ENCODE results near the gene MBD5.

The MBD5 gene

GRCh38 chr2:148533004-148533403 lies 512.1 kb downstream of the MBD5 start:
- no peak overlapping the region for H3K4me3 ChIP-seq (ENCODE audit: low read depth, low read length)
- in situ Hi-C loops (cut with HindIII; ENCODE audit: low sequenced_read_pairs), result no loop called here
- no peak for DNase-seq (ENCODE audit: low read depth)
- no peak for TF ChIP-seq CTCF (IDR thresholded peaks at IDR 0.05; ENCODE audit: low read depth, low read length, missing control alignments)

DNA sequence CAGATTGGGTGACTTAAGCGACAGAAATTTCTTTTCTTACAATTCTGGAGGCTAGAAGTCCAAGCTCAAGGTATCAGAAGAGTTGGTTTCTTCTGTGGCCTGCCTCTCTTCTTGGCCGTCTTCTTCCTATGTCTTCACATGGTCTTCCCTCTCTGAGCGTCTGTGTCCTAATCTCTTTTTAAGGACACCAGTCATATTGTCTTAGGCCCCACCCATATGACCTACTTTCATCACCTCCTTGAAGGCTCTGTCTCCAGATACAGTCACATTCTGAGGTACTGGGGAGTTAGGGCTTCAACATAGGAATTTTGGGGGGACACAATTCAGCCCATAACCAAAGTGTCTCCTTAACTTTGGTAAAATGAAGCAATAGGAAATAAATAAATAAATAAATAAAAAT lies 512.8 kb downstream of the MBD5 start:
- DNase-seq (ENCODE audit: low read depth), result no peak
- no peak overlapping the region for H3K4me3 ChIP-seq (ENCODE audit: low read depth, low read length)
- TF ChIP-seq CTCF (IDR thresholded peaks at IDR 0.05; ENCODE audit: low read depth, low read length, missing control alignments), result no peak
- in situ Hi-C loops (cut with HindIII; ENCODE audit: low sequenced_read_pairs), result no loop called here

DNA sequence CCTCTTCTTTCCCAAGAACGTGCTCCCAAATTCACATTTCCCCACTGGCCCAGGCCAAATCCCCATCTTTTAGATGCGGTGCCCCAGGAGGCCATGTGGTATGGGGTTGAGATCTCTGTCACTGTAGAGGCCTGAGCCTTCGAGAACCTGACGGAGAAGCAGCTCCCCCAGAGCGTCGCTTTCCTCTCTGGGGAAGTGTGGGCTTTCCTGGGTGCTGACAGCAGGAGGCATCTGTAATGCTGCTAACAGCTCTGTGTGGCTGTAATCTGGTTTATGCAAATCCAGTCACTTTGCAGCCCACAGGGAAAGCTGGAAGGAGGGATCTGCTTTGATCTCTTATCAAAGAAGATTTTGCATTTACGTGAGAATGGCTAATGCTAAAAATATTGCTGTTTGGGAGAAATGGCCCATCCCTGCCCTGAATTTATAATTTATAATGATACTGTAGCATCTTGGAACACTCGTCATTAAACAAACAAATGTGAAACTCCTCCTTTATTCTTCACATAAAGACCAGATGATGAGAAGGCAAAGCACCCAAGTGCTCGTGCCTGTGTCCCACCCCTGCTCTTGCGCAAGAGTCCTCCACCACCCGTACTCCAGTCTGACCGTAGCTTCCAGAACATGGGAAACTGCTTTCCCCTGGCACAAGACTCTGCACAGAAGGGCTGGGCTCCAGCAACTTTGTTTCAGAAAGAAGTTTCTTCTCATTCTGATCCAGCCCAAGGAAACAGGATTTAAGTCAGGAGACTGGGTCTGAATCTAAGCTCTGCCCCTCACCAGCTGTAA lies 513.7 kb downstream of the MBD5 start:
- TF ChIP-seq CTCF (IDR thresholded peaks at IDR 0.05; ENCODE audit: low read depth, low read length, missing control alignments), result no peak
- no peak overlapping the region for H3K4me3 ChIP-seq (ENCODE audit: low read depth, low read length)
- no peak for DNase-seq (ENCODE audit: low read depth)
- in situ Hi-C loops (cut with HindIII; ENCODE audit: low sequenced_read_pairs), result no loop called here

GRCh38 chr2:148538375-148538774 lies 517.5 kb downstream of the MBD5 start:
- no peak for DNase-seq (ENCODE audit: low read depth)
- no peak overlapping the region for H3K4me3 ChIP-seq (ENCODE audit: low read depth, low read length)
- in situ Hi-C loops (cut with HindIII; ENCODE audit: low sequenced_read_pairs), result no loop called here
- TF ChIP-seq CTCF (IDR thresholded peaks at IDR 0.05; ENCODE audit: low read depth, low read length, missing control alignments), result no peak

DNA sequence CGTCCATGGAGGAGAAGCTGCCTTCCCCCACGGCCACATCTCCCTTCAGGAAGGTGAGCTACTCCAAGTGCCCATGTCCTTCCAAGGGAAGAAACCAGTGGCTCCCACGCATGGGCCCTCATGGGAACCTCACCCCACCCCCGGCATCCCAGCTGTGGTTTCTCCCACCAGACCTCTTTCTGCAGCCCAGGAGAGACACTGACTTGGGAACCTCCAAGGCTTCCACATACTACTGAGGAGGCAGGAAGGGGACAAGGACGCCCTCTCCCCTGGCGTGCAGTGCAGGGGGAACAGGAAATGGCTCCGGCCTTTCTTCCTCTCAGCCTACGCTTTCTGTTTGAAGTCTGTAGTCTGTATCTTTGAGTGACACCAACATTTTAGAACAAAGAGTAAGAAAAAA lies 519.1 kb downstream of the MBD5 start:
- no peak overlapping the region for H3K4me3 ChIP-seq (ENCODE audit: low read depth, low read length)
- no peak for TF ChIP-seq CTCF (IDR thresholded peaks at IDR 0.05; ENCODE audit: low read depth, low read length, missing control alignments)
- in situ Hi-C loops (cut with HindIII; ENCODE audit: low sequenced_read_pairs), result no loop called here
- no peak for DNase-seq (ENCODE audit: low read depth)

DNA sequence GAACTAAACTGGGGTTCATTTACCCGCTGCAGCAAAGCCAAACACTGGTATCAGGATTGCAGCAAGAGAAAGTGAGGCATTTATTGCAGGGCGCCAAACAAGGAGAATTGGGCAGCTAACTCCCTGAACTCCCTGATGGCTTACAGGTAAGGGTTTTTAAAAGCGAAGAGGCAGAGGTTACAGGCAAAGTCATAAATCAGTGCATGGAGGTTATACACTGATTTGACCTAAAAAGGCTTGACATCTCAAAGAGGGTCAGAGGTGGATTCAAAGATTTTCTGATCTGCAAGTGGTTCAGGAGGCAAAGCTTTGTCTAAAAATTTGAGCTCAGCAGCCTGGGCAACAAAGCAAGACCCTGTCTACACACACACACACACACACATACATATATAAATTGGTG lies 520.9 kb downstream of the MBD5 start:
- in situ Hi-C loops (cut with HindIII; ENCODE audit: low sequenced_read_pairs), result no loop called here
- no peak overlapping the region for H3K4me3 ChIP-seq (ENCODE audit: low read depth, low read length)
- DNase-seq (ENCODE audit: low read depth), result no peak
- no peak for TF ChIP-seq CTCF (IDR thresholded peaks at IDR 0.05; ENCODE audit: low read depth, low read length, missing control alignments)
